ENCODE results near the gene ZCCHC7.
A peak's percentile ranks its signal among the peaks of the same experiment; 100 is the strongest.
"Not testable (repeated sequence)": the region's sequence is repeated elsewhere in the genome, so short reads cannot be mapped to it uniquely, and the experiment has no call there.

ZCCHC7 gene

DNA sequence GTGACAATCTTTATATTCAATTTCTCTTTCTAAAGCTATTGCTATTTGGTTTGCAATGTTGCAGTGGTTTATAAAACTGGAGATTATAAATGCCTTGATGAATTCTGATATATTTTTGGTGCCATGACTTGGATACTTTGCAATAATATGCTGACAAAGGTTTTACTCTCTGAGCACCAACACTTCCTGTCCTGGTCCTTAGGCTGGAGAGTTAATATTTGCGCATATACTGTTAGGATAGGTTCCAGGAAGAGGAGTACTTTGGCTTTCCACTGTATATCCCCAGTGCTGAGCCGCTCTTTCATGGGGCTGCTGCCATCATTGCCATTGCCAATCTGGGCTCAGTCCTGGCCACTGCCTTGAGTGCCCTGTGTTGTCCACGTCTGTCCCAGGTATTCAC lies 139.6 kb downstream of the ZCCHC7 start:
- DNase-seq: no peak

GRCh38 chr9:37262410-37262809 lies 142.0 kb downstream of the ZCCHC7 start:
- peak; percentile 50 for DNase-seq

DNA sequence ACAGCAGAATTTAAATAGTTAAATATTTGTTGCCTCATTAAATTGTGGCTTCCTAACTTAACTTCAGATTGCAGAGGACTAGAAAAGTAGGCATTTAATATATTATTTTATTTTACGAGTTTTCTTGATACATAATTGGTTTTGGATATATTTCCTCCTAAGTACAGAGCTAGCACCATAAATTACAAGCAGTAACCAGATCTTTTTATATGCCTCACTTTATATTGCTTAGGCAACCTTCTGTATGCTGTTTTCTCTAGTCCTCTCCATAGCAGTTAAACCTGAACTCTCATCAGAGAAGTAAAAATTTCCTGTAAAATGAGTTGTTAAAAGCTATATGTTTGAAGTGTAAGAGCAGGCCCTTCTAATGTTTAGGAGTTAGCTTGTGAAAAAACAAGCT lies 144.2 kb downstream of the ZCCHC7 start:
- DNase-seq: no peak

GRCh38 chr9:37266630-37267029 lies 146.3 kb downstream of the ZCCHC7 start:
- DNase-seq: no peak

GRCh38 chr9:37269221-37269620 lies 148.8 kb downstream of the ZCCHC7 start:
- DNase-seq: no peak

DNA sequence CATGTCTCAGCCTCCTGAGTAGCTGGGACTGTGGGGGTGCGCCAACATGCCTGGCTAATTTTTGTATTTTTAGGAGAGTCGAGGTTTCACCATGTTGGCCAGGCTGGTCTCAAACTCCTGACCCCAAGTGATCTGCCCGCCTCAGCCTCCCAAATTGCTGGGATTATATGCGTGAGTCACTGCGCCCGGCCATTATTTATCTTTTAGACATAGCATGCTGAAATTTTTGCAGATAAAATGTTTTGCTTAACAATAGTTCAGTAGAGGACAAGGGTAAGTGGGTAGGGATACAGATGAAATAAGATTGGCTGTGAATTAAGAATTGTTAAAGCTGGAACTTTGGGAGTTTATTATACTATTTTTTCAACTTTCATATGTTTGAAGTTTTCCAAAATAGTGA lies 151.3 kb downstream of the ZCCHC7 start:
- no peak for DNase-seq

DNA sequence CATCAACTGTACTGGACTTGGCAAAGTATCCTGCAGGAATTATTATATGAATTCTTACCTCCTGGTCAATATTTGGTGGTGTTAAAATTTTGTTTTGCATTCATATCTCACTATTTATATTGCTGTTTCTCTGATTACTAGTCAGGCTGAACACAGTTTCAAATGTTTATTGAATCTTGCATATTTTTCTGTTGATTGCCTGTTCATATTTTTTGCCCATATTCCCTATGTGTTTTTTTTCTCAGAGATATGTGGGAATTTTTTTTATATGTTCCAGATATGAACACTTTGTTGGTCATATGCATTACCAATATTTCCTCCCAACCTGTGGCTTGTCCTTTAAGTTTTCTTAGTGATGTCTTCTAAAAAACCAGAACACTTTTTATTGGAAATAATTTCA lies 153.2 kb downstream of the ZCCHC7 start:
- no peak for DNase-seq

DNA sequence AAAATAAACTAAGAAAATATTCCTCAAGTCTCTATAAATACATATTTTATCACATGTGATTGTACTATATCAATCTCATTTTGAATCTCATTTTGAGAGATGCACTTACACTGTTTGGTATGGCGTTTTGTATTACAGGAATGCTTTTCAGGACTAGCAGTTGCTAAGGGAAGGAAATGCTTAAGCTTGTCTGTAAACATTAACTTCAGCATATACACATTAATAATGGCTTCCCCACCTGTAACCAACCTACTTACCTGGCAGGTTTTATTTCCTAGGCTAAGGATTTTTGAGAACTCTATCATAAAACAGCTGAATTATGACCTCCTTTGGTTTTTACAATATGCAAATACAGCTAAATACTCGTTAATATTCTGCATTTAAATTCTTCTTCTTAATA lies 161.2 kb downstream of the ZCCHC7 start:
- DNase-seq: no peak

GRCh38 chr9:37283730-37284325 lies 163.5 kb downstream of the ZCCHC7 start:
- DNase-seq: no peak

DNA sequence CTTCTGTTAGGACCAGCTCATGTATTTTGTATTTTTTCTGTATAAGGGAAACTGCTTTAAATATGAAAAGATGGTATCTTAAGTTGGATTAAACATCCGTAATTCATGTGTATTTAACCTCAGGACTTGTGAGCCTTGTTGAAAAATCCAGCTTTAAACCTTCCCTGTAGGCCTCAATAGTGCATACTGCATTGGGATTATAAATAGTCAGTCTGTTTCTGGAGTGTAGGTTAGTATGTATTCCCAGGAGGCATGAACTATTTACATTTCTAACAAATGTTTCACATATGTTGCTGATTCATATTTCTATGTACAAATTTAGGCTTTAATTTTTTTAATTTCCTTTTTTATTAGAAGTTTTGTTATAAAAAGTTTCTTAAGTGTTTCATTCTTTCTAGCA lies 164.3 kb downstream of the ZCCHC7 start:
- DNase-seq: no peak

- no peak for DNase-seq
These were observed 166.3 kb downstream of the ZCCHC7 start for GRCh38 chr9:37286530-37287175.

- no peak for DNase-seq
These were observed 166.9 kb downstream of the ZCCHC7 start for GRCh38 chr9:37287317-37287716.

GRCh38 chr9:37289631-37290030 lies 169.3 kb downstream of the ZCCHC7 start:
- no peak for DNase-seq

DNA sequence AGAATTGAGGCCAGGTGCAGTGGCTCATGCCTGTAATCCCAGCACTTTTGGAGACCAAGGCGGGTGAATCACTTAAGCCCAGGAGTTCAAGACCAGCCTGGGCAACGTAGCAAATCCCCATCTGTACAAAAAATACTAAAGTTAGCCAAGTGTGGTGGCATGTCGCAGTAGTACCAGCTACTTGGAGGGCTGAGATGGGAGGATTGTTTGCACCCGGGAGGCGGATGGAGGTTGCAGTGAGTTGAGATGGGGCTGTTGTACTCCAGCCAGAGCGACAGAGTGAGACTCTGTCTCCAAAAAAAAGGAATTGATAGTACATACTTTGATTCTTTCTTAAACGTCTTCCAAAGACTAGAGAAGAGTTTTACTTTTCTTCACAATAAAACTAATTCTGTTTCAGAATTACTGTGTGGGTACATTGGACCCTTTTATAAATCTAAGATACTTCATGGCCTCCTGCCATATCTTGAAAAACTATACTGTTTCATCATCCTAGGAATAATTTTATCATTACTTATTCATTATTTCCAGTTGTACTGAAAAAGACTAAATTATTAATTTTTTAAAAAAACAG lies 170.1 kb downstream of the ZCCHC7 start:
- no peak for DNase-seq

- DNase-seq: peak; percentile 86
These were observed 170.6 kb downstream of the ZCCHC7 start for GRCh38 chr9:37290940-37291485.

GRCh38 chr9:37291612-37292238 lies 171.4 kb downstream of the ZCCHC7 start:
- DNase-seq: not testable (repeated sequence)

DNA sequence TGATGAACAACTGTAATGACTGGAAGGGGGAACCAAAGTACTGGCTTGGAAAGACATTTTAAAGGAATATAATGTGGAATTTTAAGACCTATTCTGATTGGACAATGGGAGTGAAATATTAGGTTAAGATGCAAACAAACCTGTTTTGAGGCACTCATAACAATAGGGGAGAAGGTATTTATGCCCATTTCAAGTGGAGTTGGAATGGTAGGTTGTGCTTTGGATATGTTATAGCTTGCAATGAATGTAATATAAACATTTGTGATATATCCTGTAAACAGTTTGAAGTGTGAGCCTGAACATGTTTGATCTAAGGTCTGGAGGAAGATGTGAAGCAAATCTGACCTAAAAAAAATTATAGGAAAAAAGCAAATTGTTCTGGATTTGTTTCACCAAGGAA lies 172.5 kb downstream of the ZCCHC7 start:
- DNase-seq: peak; percentile 39

GRCh38 chr9:37293664-37294524 lies 173.5 kb downstream of the ZCCHC7 start:
- peak; percentile 57 for DNase-seq

DNA sequence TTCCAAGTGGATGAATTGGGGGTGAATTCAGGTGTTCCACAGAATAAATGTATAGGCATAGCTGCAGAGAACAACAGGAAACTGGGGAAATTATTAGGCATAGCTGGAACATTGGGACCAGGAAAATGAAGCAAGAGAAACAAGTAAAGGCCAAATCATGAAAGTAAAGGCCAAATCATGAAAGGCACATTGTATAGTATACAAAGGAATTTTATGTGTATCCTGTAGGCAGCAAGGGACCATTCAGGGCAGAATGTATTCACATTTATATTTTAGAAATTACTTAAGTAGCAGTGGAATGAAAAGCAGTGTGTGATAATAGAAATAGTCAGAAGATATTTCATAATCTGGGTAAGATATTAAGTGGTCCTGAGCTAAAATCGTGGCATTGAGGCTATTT lies 174.8 kb downstream of the ZCCHC7 start:
- peak; percentile 44 for DNase-seq

GRCh38 chr9:37295796-37296195 lies 175.4 kb downstream of the ZCCHC7 start:
- DNase-seq: peak; percentile 84

DNA sequence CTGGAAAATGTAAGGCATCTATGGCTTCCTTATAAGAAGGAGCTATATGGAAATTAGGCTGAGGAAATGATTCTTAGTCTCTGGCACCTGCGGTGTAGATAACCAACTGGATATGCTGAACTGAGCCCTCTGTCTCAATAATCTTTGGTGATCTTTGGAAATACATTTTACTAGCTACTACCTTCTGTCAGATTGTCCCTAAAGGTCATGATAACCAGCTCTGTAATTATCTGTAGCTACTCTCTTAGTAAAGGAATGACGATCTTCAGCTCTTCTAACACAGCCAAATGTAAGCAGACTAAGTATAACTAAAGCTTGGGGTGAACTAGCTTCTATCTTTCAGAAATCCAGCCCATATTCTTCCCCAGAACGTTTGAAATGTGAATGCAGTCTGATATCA lies 177.2 kb downstream of the ZCCHC7 start:
- no peak for DNase-seq

- DNase-seq: peak; percentile 55
These were observed 180.2 kb downstream of the ZCCHC7 start for GRCh38 chr9:37300620-37301019.
